OCI-M1 (cell line): Measurements from ENCODE around the gene JCAD.
"Not testable (repeated sequence)": the region's sequence is repeated elsewhere in the genome, so short reads cannot be mapped to it uniquely, and the experiment has no call there.

Experiments used
- DNase-seq: peaks from one replicate; lab custom pipeline; 2025; lab: John Stamatoyannopoulos, UW

Gene JCAD

DNA sequence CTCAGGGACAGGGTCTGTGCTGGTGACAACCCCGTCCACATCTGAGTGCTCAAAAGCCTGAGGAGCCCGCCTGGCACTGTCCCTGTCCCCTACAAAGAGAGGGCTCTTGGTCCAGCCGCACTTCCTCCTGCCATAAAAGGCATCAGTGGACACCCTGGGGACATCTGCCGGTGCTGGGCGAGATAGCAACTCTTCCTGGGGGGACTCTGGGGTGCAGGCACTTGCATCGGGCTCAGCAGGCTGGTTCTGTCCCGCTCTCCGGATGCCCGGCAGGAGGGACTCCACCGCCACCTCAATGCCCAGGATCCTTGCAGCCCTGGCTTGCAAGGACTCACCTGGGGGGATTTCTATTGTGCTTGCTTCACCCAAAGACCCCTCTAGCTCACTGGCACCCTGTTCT is 32.8 kb downstream of the JCAD start:
- DNase-seq, result no peak

DNA sequence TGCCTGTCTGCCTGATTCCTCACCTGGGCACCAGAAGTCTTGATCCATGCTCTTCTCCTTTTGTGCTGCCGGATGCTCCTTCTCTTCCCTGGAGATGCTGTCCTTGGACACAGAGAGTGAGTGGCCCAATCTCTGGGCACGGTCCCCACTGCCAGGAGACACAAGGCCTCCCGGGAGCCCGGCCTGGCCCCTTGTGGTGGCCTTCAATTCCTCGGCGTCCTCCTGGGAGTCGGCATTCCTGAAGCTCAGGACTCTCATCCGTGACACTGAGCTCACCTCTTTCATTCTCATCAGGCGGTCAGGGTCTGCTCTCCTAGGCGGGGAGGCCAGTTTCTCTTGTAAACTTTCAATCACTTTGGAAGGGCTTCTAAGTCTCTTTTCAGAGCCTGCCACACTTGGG is 33.3 kb downstream of the JCAD start:
- no peak for DNase-seq

GRCh38 chr10:30025428-30025827 is 34.0 kb downstream of the JCAD start:
- DNase-seq, result not testable (repeated sequence)

- no peak for DNase-seq
Observed at GRCh38 chr10:30022590-30022989, 36.8 kb downstream of the JCAD start.

- DNase-seq, result no peak
Observed at GRCh38 chr10:30019468-30019867, 39.9 kb downstream of the JCAD start.

DNA sequence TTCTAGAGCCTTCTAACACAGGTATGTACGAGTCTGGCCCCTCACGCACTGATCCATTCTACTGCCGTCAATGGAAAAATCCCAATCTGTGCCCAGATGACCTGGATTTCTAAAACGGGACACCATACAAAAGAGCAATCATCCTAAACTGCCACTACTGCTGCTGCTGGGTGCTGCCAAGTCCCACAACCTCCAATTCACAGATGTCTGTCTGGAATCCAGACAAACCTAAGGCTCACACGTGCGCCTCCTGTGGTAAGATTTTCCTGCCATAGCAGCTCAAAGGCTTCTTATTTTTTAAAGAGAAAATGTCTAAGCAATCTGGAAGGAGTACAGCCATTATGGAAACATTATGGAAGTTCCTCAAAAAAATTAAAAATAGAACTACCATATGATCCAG is 40.9 kb downstream of the JCAD start:
- DNase-seq, result no peak

DNA sequence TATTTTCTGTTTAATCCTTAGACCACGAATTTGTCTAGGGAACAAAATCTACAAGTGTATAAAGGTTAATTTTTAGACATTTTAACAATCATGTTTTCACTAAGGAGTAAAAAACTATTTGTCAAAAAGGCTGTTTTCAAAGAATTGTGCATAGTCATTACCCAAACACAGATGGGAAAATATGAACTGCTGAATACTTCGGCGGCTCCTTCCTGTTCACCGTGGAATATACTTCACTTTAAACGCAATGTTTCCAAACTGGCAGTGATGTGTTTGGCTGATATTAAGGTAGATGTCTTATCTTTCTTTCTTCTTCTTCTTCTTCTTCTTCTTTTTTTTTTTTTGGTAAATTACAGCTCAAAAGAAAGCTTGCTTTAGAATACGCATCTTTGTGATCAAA is 41.4 kb downstream of the JCAD start:
- DNase-seq, result no peak

DNA sequence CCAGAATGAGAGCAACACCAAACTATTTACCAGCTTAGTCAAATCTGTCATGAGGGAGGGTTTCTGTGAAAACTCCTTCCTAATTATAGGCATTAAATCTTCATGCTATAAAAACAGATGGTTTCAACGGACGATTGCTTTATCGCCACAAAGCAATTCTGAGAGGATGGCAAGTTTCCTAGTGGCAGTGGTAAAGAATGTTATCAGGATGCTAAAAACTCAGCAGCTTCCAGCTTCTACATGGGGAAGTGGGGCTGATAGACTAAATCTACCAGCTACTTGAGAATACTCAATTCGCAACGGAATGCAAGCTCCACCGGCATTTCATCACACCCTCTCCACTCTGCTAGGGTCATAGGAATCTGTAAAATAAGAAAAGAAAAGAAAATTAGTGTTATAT is 41.8 kb downstream of the JCAD start:
- DNase-seq, result peak; percentile 45

DNA sequence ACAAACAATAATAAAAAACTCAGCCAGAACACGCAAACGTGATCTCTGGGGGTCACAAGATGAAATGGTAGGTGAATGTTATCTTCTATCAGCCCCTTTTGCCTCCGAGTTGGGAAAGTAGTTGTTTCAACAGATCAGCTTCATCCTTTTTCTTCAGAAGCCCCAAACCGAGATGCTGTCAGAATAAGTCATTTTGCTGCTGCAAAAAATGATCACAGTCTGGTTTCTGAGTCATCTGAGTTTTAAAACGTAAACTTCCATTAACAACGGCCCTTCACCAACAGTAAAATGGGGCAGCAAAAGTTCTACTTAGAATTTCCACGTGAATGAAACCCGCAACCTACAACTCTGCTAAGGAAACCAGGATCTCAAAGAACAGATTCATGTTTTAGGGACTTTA is 44.9 kb downstream of the JCAD start:
- no peak for DNase-seq

- DNase-seq, result no peak
Observed at GRCh38 chr10:30013757-30014156, 45.6 kb downstream of the JCAD start.

- no peak for DNase-seq
Observed at GRCh38 chr10:30011956-30012647, 47.3 kb downstream of the JCAD start.

DNA sequence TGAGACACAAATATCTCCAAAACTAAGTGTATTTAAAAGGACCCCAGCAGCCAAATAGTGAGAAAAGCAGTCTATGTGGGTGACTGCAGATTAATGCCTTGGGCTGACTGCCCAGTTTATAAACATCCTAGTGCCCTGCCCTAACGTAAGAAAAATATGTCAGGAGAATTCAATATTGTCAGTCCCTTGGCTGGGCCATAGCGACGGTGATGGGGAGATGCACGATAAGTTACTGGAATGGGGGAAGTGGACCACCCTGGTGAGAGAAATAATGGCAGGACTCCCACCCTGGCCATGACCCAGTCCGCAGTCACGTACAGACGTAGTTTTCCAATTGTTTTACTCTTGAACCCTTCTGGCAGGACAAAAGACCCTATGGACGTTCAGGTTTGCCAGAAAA is 48.0 kb downstream of the JCAD start:
- DNase-seq, result no peak

DNA sequence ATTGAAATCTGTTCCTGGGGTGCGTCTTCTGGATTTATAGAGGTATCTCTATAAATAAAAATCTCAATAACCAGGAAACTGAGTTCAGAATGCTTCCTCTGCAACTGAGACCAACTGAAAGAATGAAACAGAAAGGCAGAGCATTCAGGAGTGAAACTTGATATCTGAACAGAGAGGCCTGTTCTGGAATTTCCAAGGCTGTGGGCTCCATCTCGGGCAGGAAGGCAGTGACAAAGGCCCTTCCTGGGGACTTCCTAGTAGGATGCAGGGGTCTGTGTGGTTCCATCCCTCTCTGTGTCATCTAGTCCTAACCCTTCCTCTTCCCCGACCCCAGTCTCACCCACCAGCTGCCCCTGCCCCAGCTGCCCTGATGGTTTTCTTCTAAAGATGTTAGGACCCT is 52.0 kb downstream of the JCAD start:
- DNase-seq, result no peak

DNA sequence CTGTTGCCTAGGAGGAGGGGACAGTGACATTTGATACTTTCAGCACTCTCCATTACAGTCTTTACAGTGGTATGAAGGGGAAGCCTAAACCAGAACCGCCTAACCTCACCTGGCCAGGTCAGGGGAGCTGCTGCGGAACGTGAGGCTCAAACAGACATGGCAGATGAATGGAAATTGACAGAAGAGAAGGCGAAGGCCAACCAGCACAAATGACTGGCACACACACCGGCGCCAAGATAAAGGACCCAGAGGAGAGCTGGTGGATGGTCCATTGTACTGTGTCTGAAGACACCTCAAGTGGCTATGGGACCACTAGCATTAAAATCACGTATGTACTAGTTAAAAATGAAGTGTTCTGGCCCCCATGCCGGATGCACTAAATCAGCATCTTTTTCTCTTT is 53.0 kb downstream of the JCAD start:
- no peak for DNase-seq

- DNase-seq, result not testable (repeated sequence)
Observed at GRCh38 chr10:30005116-30005515, 54.3 kb downstream of the JCAD start.

DNA sequence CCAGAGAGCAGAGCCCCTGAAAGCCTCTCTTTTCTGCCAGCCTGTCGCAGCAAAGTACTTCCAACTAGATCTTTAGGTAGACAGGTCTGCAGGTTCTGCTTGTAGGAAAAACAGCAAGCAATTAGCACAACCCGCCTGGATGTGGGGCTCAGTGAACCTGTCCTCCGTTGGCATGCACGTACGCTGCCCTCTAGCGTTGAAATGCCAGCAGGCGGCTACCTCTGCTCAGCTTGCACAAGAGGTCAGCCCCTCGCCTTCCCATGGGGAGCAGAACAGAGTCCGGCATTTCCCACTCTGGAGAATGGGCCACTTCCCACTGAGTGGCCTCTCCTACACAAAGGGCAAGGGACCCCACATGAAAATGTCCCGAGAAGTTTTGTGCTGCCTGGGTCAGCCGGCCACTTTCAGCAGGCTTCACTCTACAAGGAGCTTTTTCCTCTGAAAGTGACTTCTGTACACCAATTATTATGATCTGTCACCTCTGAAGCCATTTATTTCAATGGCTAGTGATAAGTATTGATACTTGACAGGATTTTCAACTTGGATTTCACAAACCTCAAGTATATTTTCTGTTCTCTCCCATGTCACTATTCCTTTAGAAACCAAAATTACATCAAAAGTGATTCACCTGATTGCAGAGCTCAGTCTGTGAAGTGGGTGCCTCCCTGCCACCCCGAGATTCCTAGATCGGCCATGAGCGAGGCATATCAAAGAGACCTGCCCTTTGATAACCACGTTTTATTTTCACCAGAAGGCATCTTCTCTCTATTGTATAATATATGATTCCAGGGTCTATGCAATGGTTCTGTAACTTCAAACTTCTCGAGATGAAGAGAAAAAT is 56.7 kb downstream of the JCAD start:
- peak; percentile 67 for DNase-seq

DNA sequence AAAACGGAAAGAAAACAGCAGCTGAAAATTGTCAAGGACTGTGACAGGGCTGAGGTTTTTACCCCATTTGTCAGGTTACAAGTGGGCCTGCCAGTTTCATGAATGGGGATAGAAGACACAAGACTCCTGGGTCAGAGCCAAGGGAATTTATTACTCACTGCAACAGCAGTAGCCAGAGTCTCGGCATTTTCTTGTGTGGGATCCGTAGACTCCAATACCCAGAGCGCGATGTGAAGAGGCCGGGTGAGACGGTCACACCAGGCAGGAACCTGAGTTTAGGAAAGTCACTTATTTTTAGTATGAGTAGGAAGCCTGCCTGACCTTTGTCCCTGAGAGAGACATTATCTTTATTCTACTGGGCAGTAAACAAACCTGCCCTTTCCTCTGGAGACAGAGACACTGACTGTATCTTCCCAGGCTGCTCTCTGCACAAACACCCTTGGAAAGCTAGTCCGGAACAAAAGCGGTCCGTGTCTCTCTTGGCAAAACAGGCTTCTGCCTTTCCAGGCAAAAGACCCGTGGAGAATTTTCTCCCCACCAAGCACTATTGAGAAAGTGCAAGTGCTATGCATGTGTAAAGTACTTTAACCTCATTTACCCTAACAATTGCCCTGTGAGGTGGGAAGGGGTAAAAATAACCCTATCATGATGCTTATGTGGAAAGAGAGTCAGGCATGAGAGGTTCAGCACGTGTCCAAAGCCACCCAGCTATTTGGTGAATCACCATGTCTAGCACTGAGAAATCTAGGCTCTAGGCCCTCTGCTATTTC is 58.4 kb downstream of the JCAD start:
- no peak for DNase-seq

DNA sequence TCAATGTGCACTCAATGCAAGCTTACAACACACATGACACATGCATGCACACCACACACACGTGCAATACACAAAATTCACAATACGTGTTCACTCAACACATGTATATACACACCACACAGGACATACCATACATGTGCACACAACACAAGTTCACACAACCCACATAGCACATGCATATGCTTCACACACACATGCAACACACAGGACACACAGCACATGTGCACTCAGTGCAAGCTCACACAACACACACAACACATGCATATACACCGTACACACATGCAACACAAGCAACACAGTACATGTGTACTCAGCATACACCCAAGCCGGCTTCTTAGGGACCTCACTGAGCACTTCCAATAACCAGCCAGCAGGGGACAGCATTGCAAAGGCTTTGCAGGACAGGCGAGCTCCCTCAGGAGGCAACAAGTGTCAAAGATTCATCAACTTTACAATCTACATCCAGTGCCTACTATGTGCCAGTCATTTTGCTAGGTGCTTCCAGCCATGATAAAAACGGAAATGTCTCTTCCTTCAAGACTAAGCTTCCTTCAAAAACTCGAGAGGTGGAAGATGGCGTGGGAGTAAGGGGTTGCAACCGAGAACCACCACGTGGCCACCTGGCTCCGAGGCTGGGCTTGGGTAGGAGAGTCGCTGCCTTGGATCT is 61.1 kb downstream of the JCAD start:
- peak; percentile 83 for DNase-seq

DNA sequence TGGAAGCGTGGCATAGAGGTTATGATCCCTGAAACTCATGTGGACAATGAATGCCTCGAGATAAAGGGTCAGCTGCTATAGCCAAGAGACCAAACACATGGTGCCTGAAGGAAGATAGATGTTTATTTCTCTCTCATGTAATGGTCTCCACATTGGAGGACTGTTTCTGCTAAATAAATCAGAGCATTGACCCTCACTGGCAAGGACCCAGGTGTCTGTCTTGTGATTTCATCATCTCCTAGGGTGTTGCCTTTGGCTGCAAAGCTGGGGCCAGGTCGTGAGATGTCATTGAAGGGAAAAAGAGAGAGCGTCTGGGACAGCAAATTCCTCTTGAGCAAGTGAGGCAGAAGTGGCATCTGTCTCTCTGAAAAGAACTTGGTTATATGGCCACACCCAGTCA is 64.6 kb downstream of the JCAD start:
- DNase-seq, result peak; percentile 2

DNA sequence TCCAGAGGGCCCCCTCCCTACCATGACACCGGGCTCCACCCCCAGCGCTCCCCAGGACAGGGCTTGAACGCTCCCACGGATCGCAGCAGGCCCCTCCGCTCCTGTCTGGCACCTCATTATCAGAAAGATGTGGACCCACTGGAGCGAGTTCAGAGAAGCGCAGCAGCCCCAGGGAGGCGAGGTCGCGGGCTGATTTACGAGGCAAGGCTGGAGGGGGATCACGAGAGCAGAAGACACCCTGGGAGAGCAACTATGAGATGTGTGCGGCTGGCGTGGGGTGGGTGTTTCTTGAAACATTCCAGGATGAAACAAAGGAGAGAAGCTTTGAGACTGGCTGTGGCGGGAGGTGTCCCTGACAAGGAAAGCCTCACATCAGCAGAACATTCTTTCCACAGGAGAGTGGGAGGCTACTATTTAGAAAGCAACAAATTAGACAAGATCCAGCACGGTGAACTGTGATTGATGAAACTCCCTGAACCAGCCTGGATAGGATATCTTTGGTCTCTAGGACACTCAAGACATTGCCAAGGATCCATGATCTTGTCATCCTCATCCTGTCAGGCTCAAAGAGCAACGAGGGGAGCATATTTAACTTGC is 66.0 kb downstream of the JCAD start:
- DNase-seq, result no peak

GRCh38 chr10:29992914-29993313 is 66.5 kb downstream of the JCAD start:
- DNase-seq, result no peak

DNA sequence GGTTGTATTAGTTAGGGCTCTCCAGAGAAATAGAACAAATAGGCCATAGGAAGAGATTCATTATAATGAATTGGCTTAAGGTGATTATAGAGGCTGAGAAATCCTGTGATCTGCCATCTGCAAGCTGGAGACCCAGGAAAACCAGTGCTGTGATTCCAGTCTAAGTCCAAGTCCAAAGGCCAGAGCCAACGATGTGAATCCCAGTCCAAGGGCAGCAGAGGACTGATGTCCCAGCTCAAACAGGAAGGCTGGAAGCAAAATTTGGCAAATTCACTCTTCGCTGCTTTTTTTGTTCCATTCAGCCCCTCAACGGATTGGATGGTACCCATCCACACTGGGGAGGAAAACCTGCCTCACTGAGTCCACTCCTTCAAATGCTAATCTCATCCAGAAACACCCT is 68.0 kb downstream of the JCAD start:
- no peak for DNase-seq
